ENCODE measurements around the gene UBE2B. TPM values are rescaled to one million over a fixed set of nuclear protein-coding genes. Genes with fewer than 3 reads are reported as not detected.
"Not testable (repeated sequence)": the region's sequence is repeated elsewhere in the genome, so short reads cannot be mapped to it uniquely, and the experiment has no call there.

Gene UBE2B
- total and polyA plus RNA-seq, 2 donors, result 80.4 to 81.8 TPM

- H3K36me3 ChIP-seq (ENCODE audit: insufficient read depth), result peaks cover 2% of the 10 kb centered on the region
Observed at GRCh38 chr5:134380346-134380745, 9.0 kb downstream of the UBE2B start.

GRCh38 chr5:134382204-134382603 lies 10.8 kb downstream of the UBE2B start:
- not testable (repeated sequence) for H3K4me1 ChIP-seq (ENCODE audit: insufficient read depth); DNase-seq (ENCODE audit: extremely low spot score); H3K36me3 ChIP-seq (ENCODE audit: insufficient read depth); H3K27ac ChIP-seq (ENCODE audit: low read depth); H3K4me3 ChIP-seq (ENCODE audit: low read depth, low read length)
- WGBS, result 97% methylated on average over 2 of the region's 2 CpGs

More at GRCh38 chr5:134380346-134380745, 9.0 kb downstream of the UBE2B start:
- no peak overlapping the region for H3K27ac ChIP-seq (ENCODE audit: low read depth)
- 77% methylated on average over 5 of the region's 5 CpGs for WGBS
- H3K4me3 ChIP-seq (ENCODE audit: low read depth, low read length), result no peak overlapping the region
- DNase-seq (ENCODE audit: extremely low spot score), result no peak
- no peaks in the 10 kb centered on the region for H3K4me1 ChIP-seq (ENCODE audit: insufficient read depth)

- no peak for DNase-seq (ENCODE audit: extremely low spot score)
- Histone ChIP-seq H3K27ac (ENCODE audit: low read depth) (no peak overlapping the region), H3K4me1 (ENCODE audit: insufficient read depth) (no peaks in the 10 kb centered on the region), H3K4me3 (ENCODE audit: low read depth, low read length) (no peak overlapping the region), H3K36me3 (ENCODE audit: insufficient read depth) (peaks cover 2% of the 10 kb centered on the region)
- WGBS, result 76% methylated on average over 4 of the region's 4 CpGs
Observed at GRCh38 chr5:134383980-134384697, 12.8 kb downstream of the UBE2B start.

- Histone ChIP-seq H3K27ac (ENCODE audit: low read depth) (no peak overlapping the region), H3K4me3 (ENCODE audit: low read depth, low read length) (no peak overlapping the region), H3K4me1 (ENCODE audit: insufficient read depth) (no peaks in the 10 kb centered on the region), H3K36me3 (ENCODE audit: insufficient read depth) (peaks cover 2% of the 10 kb centered on the region)
- WGBS, result 98% methylated on average over 1 of the region's 1 CpG
- DNase-seq (ENCODE audit: extremely low spot score), result no peak
Observed at GRCh38 chr5:134387443-134387842, 16.1 kb downstream of the UBE2B start.

GRCh38 chr5:134392301-134392700 lies 20.9 kb downstream of the UBE2B start:
- H3K36me3 ChIP-seq (ENCODE audit: insufficient read depth), result peaks cover 8% of the 10 kb centered on the region
- DNase-seq (ENCODE audit: extremely low spot score), result no peak
- no peak overlapping the region for H3K27ac ChIP-seq (ENCODE audit: low read depth)
- no peak overlapping the region for H3K4me3 ChIP-seq (ENCODE audit: low read depth, low read length)
- 38% methylated on average over 2 of the region's 2 CpGs for WGBS
- H3K4me1 ChIP-seq (ENCODE audit: insufficient read depth), result no peaks in the 10 kb centered on the region

- Histone ChIP-seq H3K4me1 (ENCODE audit: insufficient read depth) (no peaks in the 10 kb centered on the region), H3K36me3 (ENCODE audit: insufficient read depth) (peaks cover 6% of the 10 kb centered on the region), H3K27ac (ENCODE audit: low read depth) (no peak overlapping the region), H3K4me3 (ENCODE audit: low read depth, low read length) (no peak overlapping the region)
- DNase-seq (ENCODE audit: extremely low spot score), result no peak
- 96% methylated on average over 7 of the region's 7 CpGs for WGBS
Observed at GRCh38 chr5:134394932-134395331, 23.6 kb downstream of the UBE2B start.

- no peaks in the 10 kb centered on the region for H3K4me1 ChIP-seq (ENCODE audit: insufficient read depth)
- peaks cover 6% of the 10 kb centered on the region for H3K36me3 ChIP-seq (ENCODE audit: insufficient read depth)
- no peak for DNase-seq (ENCODE audit: extremely low spot score)
- H3K4me3 ChIP-seq (ENCODE audit: low read depth, low read length), result no peak overlapping the region
- WGBS, result 83% methylated on average over 4 of the region's 4 CpGs
- H3K27ac ChIP-seq (ENCODE audit: low read depth), result no peak overlapping the region
Observed at GRCh38 chr5:134396274-134396673, 24.9 kb downstream of the UBE2B start.

GRCh38 chr5:134397196-134397595 lies 25.8 kb downstream of the UBE2B start:
- DNase-seq (ENCODE audit: extremely low spot score), result no peak
- no peaks in the 10 kb centered on the region for H3K4me1 ChIP-seq (ENCODE audit: insufficient read depth)
- H3K27ac ChIP-seq (ENCODE audit: low read depth), result no peak overlapping the region
- H3K36me3 ChIP-seq (ENCODE audit: insufficient read depth), result peaks cover 10% of the 10 kb centered on the region
- 97% methylated on average over 2 of the region's 2 CpGs for WGBS
- H3K4me3 ChIP-seq (ENCODE audit: low read depth, low read length), result no peak overlapping the region

- Histone ChIP-seq H3K4me3 (ENCODE audit: low read depth, low read length) (no peak overlapping the region), H3K36me3 (ENCODE audit: insufficient read depth) (peaks cover 7% of the 10 kb centered on the region), H3K4me1 (ENCODE audit: insufficient read depth) (no peaks in the 10 kb centered on the region), H3K27ac (ENCODE audit: low read depth) (no peak overlapping the region)
- DNase-seq (ENCODE audit: extremely low spot score), result no peak
- WGBS, result 92% methylated on average over 2 of the region's 2 CpGs
Observed at GRCh38 chr5:134398609-134399155, 27.3 kb downstream of the UBE2B start.

- peaks cover 6% of the 10 kb centered on the region for H3K36me3 ChIP-seq (ENCODE audit: insufficient read depth)
- no peak overlapping the region for H3K4me3 ChIP-seq (ENCODE audit: low read depth, low read length)
- WGBS, result 93% methylated on average over 5 of the region's 5 CpGs
- no peak for DNase-seq (ENCODE audit: extremely low spot score)
- H3K27ac ChIP-seq (ENCODE audit: low read depth), result no peak overlapping the region
- H3K4me1 ChIP-seq (ENCODE audit: insufficient read depth), result no peaks in the 10 kb centered on the region
Observed at GRCh38 chr5:134403951-134404350, 32.6 kb downstream of the UBE2B start.

GRCh38 chr5:134406390-134406789 lies 35.0 kb downstream of the UBE2B start:
- 76% methylated on average over 1 of the region's 1 CpG for WGBS
- no peak overlapping the region for H3K4me3 ChIP-seq (ENCODE audit: low read depth, low read length)
- H3K27ac ChIP-seq (ENCODE audit: low read depth), result no peak overlapping the region
- peaks cover 5% of the 10 kb centered on the region for H3K36me3 ChIP-seq (ENCODE audit: insufficient read depth)
- no peaks in the 10 kb centered on the region for H3K4me1 ChIP-seq (ENCODE audit: insufficient read depth)
- no peak for DNase-seq (ENCODE audit: extremely low spot score)

GRCh38 chr5:134409321-134409720 lies 38.0 kb downstream of the UBE2B start:
- Histone ChIP-seq H3K36me3 (ENCODE audit: insufficient read depth) (peaks cover 2% of the 10 kb centered on the region), H3K27ac (ENCODE audit: low read depth) (no peak overlapping the region), H3K4me3 (ENCODE audit: low read depth, low read length) (no peak overlapping the region), H3K4me1 (ENCODE audit: insufficient read depth) (no peaks in the 10 kb centered on the region)
- DNase-seq (ENCODE audit: extremely low spot score), result no peak
- WGBS, result 73% methylated on average over 6 of the region's 6 CpGs

- H3K4me3 ChIP-seq (ENCODE audit: low read depth, low read length), result peak overlapping the region; percentile 73
- H3K36me3 ChIP-seq (ENCODE audit: insufficient read depth), result peaks cover 2% of the 10 kb centered on the region
- no peak for DNase-seq (ENCODE audit: extremely low spot score)
- no peak overlapping the region for H3K27ac ChIP-seq (ENCODE audit: low read depth)
- H3K4me1 ChIP-seq (ENCODE audit: insufficient read depth), result no peaks in the 10 kb centered on the region
- 73% methylated on average over 4 of the region's 4 CpGs for WGBS
Observed at GRCh38 chr5:134410822-134411221, 39.5 kb downstream of the UBE2B start.

GRCh38 chr5:134411228-134411545 lies 39.8 kb downstream of the UBE2B start:
- Histone ChIP-seq H3K36me3 (ENCODE audit: insufficient read depth) (peaks cover 2% of the 10 kb centered on the region), H3K27ac (ENCODE audit: low read depth) (no peak overlapping the region), H3K4me1 (ENCODE audit: insufficient read depth) (no peaks in the 10 kb centered on the region), H3K4me3 (ENCODE audit: low read depth, low read length) (peak overlapping the region; percentile 73)
- 5% methylated on average over 9 of the region's 9 CpGs for WGBS
- DNase-seq (ENCODE audit: extremely low spot score), result no peak
